HepG2 (cell line): ENCODE data around the gene IKZF4. TPM values are rescaled to one million over a fixed set of nuclear protein-coding genes. Genes with fewer than 3 reads are reported as not detected.

Experiments
- ARHGAP35 ChIP-seq: sonication (generic); formaldehyde crosslinking; IDR thresholded peaks from 2 replicates; pipeline ENCODE4 v1.9.0; 2022; ENCODE audit warnings: mild to moderate bottlenecking, inconsistent platforms, moderate library complexity, missing genetic modification reagents, borderline replicate concordance
- CEBPB ChIP-seq: IDR thresholded peaks from 2 replicates; pipeline ENCODE4 v1.6.1; 2011; ENCODE audit warnings: low read depth, low read length, improper control_type of control experiment, borderline replicate concordance
- CEBPG ChIP-seq: IDR thresholded peaks from 2 replicates; pipeline ENCODE4 v1.6.1; 2016
- DNMT1 ChIP-seq: sonication (generic); formaldehyde crosslinking; IDR thresholded peaks from 2 replicates; pipeline ENCODE4 v1.5.1; 2020; ENCODE audit warnings: mild to moderate bottlenecking, missing genetic modification reagents
- EZH2 ChIP-seq: conservative IDR thresholded peaks from 2 replicates; pipeline ENCODE4 v1.6.1; 2012; ENCODE audit warnings: mild to moderate bottlenecking, low read depth, low read length, moderate library complexity
- FLYWCH1 ChIP-seq: sonication (generic); formaldehyde crosslinking; IDR thresholded peaks from 2 replicates; pipeline ENCODE4 v1.8.1; 2023; ENCODE audit warnings: mild to moderate bottlenecking, missing genetic modification reagents
- FOXO4 ChIP-seq: sonication (generic); formaldehyde crosslinking; conservative IDR thresholded peaks from 2 replicates; pipeline ENCODE4 v1.8.1; 2023; ENCODE audit warnings: missing genetic modification reagents
- GTF3A ChIP-seq: sonication (generic); formaldehyde crosslinking; conservative IDR thresholded peaks from 2 replicates; pipeline ENCODE4 v1.4.0; 2020; ENCODE audit warnings: mild to moderate bottlenecking, missing genetic modification reagents
- HOXA5 ChIP-seq: sonication (generic); formaldehyde crosslinking; IDR thresholded peaks from 2 replicates; pipeline ENCODE4 v1.4.0; 2020; ENCODE audit warnings: missing genetic modification reagents
- HOXD1 ChIP-seq: sonication (generic); formaldehyde crosslinking; IDR thresholded peaks from 2 replicates; pipeline ENCODE4 v1.5.0; 2020; ENCODE audit warnings: missing genetic modification reagents
- JDP2 ChIP-seq: sonication (generic); formaldehyde crosslinking; IDR thresholded peaks from 2 replicates; pipeline ENCODE4 v1.8.1; 2022; ENCODE audit warnings: missing genetic modification reagents, borderline replicate concordance
- PCBP2 ChIP-seq: fragments of 200-400 bp; formaldehyde crosslinking; optimal IDR thresholded peaks from 2 replicates; pipeline ENCODE3; 2018; ENCODE audit warnings: low read length, low read depth; ENCODE audit not compliant: poor library complexity, severe bottlenecking
- POLR2A ChIP-seq, 2 experiments: IDR thresholded peaks; 2 replicates each; pipeline ENCODE4 v1.6.1; 2011; ENCODE audit warnings: low read depth in 2 of 2, low read length in 2 of 2, mild to moderate bottlenecking in 1 of 2, moderate library complexity in 1 of 2; ENCODE audit not compliant: insufficient read depth in 1 of 2
- RFX5 ChIP-seq: IDR thresholded peaks from 2 replicates; pipeline ENCODE4 v1.6.1; 2011; ENCODE audit warnings: low read depth, low read length, improper control_type of control experiment
- TBX3 ChIP-seq: fragments of 450-650 bp; IDR thresholded peaks from 2 replicates; pipeline ENCODE4 v1.6.1; 2017; ENCODE audit warnings: antibody characterized with exemption, mild to moderate bottlenecking, inconsistent platforms, borderline replicate concordance
- TGIF2 ChIP-seq: IDR thresholded peaks from 2 replicates; pipeline ENCODE4 v1.6.1; 2016; ENCODE audit warnings: control low read depth, missing compliant biosample characterization
- TRIM22 ChIP-seq: fragments of 450-650 bp; IDR thresholded peaks from 2 replicates; pipeline ENCODE4 v1.6.1; 2017
- WIZ ChIP-seq: sonication (generic); formaldehyde crosslinking; IDR thresholded peaks from 2 replicates; pipeline ENCODE4 v1.5.1; 2020; ENCODE audit warnings: mild to moderate bottlenecking, missing genetic modification reagents
- ZBTB46 ChIP-seq: sonication (generic); formaldehyde crosslinking; IDR thresholded peaks from 2 replicates; pipeline ENCODE4 v1.4.0; 2020; ENCODE audit warnings: mild to moderate bottlenecking, missing genetic modification reagents, borderline replicate concordance
- ZEB1 ChIP-seq: IDR thresholded peaks from 2 replicates; pipeline ENCODE4 v1.6.1; 2012; ENCODE audit warnings: mild to moderate bottlenecking, low read depth, inconsistent platforms; ENCODE audit not compliant: insufficient replicate concordance
- ZFP36L2 ChIP-seq: sonication (generic); formaldehyde crosslinking; IDR thresholded peaks from 2 replicates; pipeline ENCODE4 v1.4.0; 2020; ENCODE audit warnings: missing genetic modification reagents
- ZNF121 ChIP-seq: sonication (generic); formaldehyde crosslinking; IDR thresholded peaks from 2 replicates; pipeline ENCODE4 v1.5.0; 2020; ENCODE audit warnings: mild to moderate bottlenecking, missing genetic modification reagents
- ZNF543 ChIP-seq: sonication (generic); formaldehyde crosslinking; IDR thresholded peaks from 2 replicates; pipeline ENCODE4 v1.4.0; 2020; ENCODE audit warnings: mild to moderate bottlenecking, missing genetic modification reagents
- ZNF7 ChIP-seq: IDR thresholded peaks from 2 replicates; pipeline ENCODE4 v1.6.1; 2016; ENCODE audit warnings: missing biosample characterization, missing genetic modification reagents
- ZNF788 ChIP-seq: sonication (generic); formaldehyde crosslinking; IDR thresholded peaks from 2 replicates; pipeline ENCODE4 v1.5.0; 2020; ENCODE audit warnings: mild to moderate bottlenecking, missing genetic modification reagents, borderline replicate concordance
- ZSCAN9 ChIP-seq: IDR thresholded peaks from 2 replicates; pipeline ENCODE4 v1.6.1; 2016; ENCODE audit warnings: borderline replicate concordance
- polyA plus RNA-seq, 8 experiments: library from polyadenylated mRNA; depleted of rRNA in 3 of 8; stranded (reverse) in 7 of 8; unstranded in 1 of 8; fragments of >200 nt; fragmentation: Illumina TruSeq in 4 of 8; extraction: Trizol in 4 of 8; gene quantifications; 2 replicates each; pipeline versions ENCODE4 v1.2.1 to v1.2.3, GENCODE V29; 2011 to 2016; ENCODE audit warnings: low read depth in 4 of 8, missing spikeins in 1 of 8, mixed read lengths in 1 of 8; ENCODE audit not compliant: insufficient read depth in 1 of 8
- total RNA-seq, 5 experiments: library from RNA; depleted of rRNA; stranded (reverse); fragments of >200 nt; fragmentation: Illumina TruSeq; extraction: Trizol; gene quantifications; 2 replicates each; pipeline ENCODE4 v1.2.3, GENCODE V29; 2016; ENCODE audit warnings: low read depth in 1 of 5
- TF ChIP-seq, protein P1 (sequence below): sonication (generic); formaldehyde crosslinking; IDR thresholded peaks from 2 replicates; pipeline ENCODE4 v1.8.1; 2023; ENCODE audit warnings: mild to moderate bottlenecking, moderate library complexity, missing genetic modification reagents

Gene IKZF4
- total and polyA plus RNA-seq, 2 of the 13 experiments (the other 11 are each of a cell fraction or from before 2014, with no cell fraction given) = 0.58 to 2.2 TPM

DNA sequence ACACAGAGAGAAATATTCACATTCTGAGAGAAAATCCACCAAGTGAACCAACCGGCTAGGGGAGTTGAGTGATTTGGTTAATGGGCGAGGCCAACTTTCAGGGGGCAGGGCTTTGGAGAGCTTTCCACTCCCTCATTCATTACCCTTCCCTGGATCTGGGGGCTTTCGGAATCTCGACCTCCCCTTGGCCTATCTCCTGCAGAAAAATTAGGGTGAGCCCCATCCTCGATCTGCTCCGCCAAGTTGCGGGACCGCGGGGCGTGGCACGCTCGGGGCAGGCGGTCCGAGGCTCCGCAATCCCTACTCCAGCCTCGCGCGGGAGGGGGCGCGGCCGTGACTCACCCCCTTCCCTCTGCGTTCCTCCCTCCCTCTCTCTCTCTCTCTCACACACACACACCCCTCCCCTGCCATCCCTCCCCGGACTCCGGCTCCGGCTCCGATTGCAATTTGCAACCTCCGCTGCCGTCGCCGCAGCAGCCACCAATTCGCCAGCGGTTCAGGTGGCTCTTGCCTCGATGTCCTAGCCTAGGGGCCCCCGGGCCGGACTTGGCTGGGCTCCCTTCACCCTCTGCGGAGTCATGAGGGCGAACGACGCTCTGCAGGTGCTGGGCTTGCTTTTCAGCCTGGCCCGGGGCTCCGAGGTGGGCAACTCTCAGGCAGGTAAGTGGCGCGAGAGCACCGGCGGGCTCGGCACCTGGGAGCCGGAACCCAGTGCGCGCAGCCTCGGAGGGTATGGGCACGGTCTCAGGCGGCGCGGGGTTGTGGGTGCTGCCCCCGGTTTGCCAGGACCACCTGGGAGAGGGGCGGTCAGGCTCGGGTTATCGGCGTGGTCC lies 59.1 kb downstream of the IKZF4 start, which contains the start of gene ERBB3 (continued):
- TF ChIP-seq FOXO4 (CRISPR knock-in tag) (no peak), FLYWCH1 (peak; percentile 87; the same call in 1 of the 2 replicates), GTF3A (no peak), PCBP2 (no peak), DNMT1 (no peak), JDP2 (CRISPR knock-in tag) (peak; percentile 21; the same call in 1 of the 2 replicates), ZNF788 (CRISPR knock-in tag) (peak; percentile 89), TRIM22 (no peak), POLR2A (IDR thresholded peaks at IDR 0.05; ENCODE audit: insufficient read depth in 1 of 2, low read depth in 2 of 2, low read length in 2 of 2) (peak in 1 of 2 experiments; percentile 82), ZSCAN9 (no peak), TGIF2 (CRISPR knock-in tag) (peak; percentile 65), HOXA5 (CRISPR knock-in tag) (peak; percentile 34; the same call in 1 of the 2 replicates), ZEB1 (peak; percentile 70), TBX3 (no peak), ZNF121 (no peak), ZNF543 (no peak), CEBPG (CRISPR knock-in tag) (peak; percentile 50), ZNF7 (CRISPR knock-in tag) (no peak), HOXD1 (CRISPR knock-in tag) (0 out of 2 replicates have a peak, but pooled peaks have one; percentile 46), RFX5 (no peak), WIZ (CRISPR knock-in tag) (no peak), EZH2 (no peak), CEBPB (no peak), ZBTB46 (CRISPR knock-in tag) (no peak), ZFP36L2 (CRISPR knock-in tag) (no peak), ARHGAP35 (peak; percentile 42)
- TF ChIP-seq, protein P1, sequence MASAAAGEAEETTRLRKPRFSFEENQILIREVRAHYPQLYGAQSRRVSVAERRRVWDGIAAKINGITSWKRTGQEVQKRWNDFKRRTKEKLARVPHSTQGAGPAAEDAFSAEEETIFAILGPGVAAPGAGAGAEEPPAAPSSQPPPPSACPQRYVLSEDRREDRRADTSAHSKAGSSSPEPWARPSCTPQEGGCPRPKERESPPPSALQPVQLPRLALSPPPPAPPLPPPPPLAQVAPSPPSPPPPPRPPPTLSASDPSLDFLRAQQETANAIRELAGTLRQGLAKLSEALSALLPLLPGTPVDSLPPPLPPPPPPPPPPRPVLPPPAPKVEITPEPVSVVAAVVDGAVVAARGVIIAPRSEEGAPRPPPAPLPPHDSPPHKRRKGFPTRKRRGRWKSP (CRISPR knock-in tag) = no peak; the same call in 1 of the 2 replicates
